Vagina (tissue), 2 donors: Measurements from ENCODE around the gene CTSW.

Source experiments
- POLR2A ChIP-seq, 2 donors: fragments of 450-650 bp; IDR thresholded peaks; one replicate each; pipeline ENCODE4 v1.6.1; 2017; ENCODE audit warnings: antibody characterized with exemption in 2 of 2, mild to moderate bottlenecking in 2 of 2, moderate library complexity in 2 of 2
- POLR2AphosphoS5 ChIP-seq, 2 donors: sonication (generic); formaldehyde crosslinking; IDR thresholded peaks; one replicate each; pipeline ENCODE4 v1.9.0; 2017; ENCODE audit warnings: antibody characterized with exemption in 2 of 2, mild to moderate bottlenecking in 2 of 2, low read depth in 1 of 2; ENCODE audit not compliant: insufficient read depth in 1 of 2
- TF ChIP-seq, protein P1 (sequence below), 3 experiments: fragments of 450-650 bp in 2 of 3; fragments of 200-600 bp in 1 of 3; sonication (generic) in 1 of 3; IDR thresholded peaks; one replicate each; pipeline ENCODE4 v1.5.1; 2017 to 2019; ENCODE audit warnings: antibody characterized with exemption in 3 of 3, mild to moderate bottlenecking in 2 of 3, moderate library complexity in 2 of 3

DNA sequence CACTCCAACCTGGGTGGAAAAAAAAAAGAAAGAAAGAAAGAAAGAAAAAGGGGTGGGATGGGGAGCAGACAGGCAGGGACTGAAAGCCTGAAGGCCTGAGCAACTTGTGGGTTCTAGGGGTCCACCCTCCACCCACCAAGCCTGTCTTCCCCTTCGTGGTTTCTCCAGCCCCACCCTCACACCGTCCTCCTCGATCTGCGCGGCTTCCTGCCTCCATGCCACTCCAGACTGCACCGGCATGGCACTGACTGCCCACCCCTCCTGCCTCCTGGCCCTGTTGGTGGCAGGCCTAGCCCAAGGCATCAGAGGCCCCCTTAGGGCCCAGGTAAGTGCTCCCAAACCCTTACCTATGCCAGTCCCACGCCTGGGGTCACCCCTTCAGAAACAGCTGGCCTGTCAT lies at the start of gene CTSW:
- TF ChIP-seq, protein P1, sequence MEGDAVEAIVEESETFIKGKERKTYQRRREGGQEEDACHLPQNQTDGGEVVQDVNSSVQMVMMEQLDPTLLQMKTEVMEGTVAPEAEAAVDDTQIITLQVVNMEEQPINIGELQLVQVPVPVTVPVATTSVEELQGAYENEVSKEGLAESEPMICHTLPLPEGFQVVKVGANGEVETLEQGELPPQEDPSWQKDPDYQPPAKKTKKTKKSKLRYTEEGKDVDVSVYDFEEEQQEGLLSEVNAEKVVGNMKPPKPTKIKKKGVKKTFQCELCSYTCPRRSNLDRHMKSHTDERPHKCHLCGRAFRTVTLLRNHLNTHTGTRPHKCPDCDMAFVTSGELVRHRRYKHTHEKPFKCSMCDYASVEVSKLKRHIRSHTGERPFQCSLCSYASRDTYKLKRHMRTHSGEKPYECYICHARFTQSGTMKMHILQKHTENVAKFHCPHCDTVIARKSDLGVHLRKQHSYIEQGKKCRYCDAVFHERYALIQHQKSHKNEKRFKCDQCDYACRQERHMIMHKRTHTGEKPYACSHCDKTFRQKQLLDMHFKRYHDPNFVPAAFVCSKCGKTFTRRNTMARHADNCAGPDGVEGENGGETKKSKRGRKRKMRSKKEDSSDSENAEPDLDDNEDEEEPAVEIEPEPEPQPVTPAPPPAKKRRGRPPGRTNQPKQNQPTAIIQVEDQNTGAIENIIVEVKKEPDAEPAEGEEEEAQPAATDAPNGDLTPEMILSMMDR (IDR thresholded peaks at IDR 0.05) = no peak
- TF ChIP-seq POLR2A (IDR thresholded peaks at IDR 0.05) = no peak
- TF ChIP-seq POLR2AphosphoS5 (IDR thresholded peaks at IDR 0.05; ENCODE audit: insufficient read depth in 1 of 2, low read depth in 1 of 2) = no peak
